SJCRH30 (cell line): ENCODE results near the gene SDHAF1. TPM values are rescaled to one million over a fixed set of nuclear protein-coding genes. Genes with fewer than 3 reads are reported as not detected.
"Not testable (repeated sequence)": the region's sequence is repeated elsewhere in the genome, so short reads cannot be mapped to it uniquely, and the experiment has no call there.

Experiments
- DNase-seq, 2 experiments: peaks; one replicate each; pipeline ENCODE4 v3.0.0-alpha.2; 2015 to 2020
- H3K27ac ChIP-seq: fragments of 250-450 bp; sonication (Bioruptor Pico); 2 replicates; pipeline ENCODE4 v1.5.1; 2020; ENCODE audit warnings: mild to moderate bottlenecking, moderate library complexity
- H3K27me3 ChIP-seq: fragments of 250-450 bp; sonication (Bioruptor Pico); 2 replicates; pipeline ENCODE4 v1.5.1; 2020; ENCODE audit warnings: mild to moderate bottlenecking, moderate library complexity
- H3K36me3 ChIP-seq: fragments of 250-450 bp; sonication (Bioruptor Pico); 2 replicates; pipeline ENCODE4 v1.5.1; 2020; ENCODE audit warnings: mild to moderate bottlenecking, moderate library complexity
- H3K4me1 ChIP-seq: fragments of 250-450 bp; sonication (Bioruptor Pico); 2 replicates; pipeline ENCODE4 v1.5.1; 2020; ENCODE audit warnings: mild to moderate bottlenecking, moderate library complexity
- H3K4me3 ChIP-seq: fragments of 250-450 bp; sonication (Bioruptor Pico); 2 replicates; pipeline ENCODE4 v1.5.1; 2020; ENCODE audit warnings: mild to moderate bottlenecking, moderate library complexity
- H3K9me3 ChIP-seq: fragments of 250-450 bp; sonication (Bioruptor Pico); replicated peaks from 2 replicates; pipeline ENCODE4 v1.5.1; 2020; ENCODE audit warnings: mild to moderate bottlenecking, moderate library complexity
- total RNA-seq: library from RNA; depleted of rRNA; stranded (reverse); fragments of >200 nt; shearing (Covaris generic); gene quantifications from 2 replicates; pipeline ENCODE4 v1.2.3, GENCODE V29; 2014; rRNA removed

Gene SDHAF1, protein sequence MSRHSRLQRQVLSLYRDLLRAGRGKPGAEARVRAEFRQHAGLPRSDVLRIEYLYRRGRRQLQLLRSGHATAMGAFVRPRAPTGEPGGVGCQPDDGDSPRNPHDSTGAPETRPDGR
- total RNA-seq: 21.6 and 27.9 TPM in 2 replicates

DNA sequence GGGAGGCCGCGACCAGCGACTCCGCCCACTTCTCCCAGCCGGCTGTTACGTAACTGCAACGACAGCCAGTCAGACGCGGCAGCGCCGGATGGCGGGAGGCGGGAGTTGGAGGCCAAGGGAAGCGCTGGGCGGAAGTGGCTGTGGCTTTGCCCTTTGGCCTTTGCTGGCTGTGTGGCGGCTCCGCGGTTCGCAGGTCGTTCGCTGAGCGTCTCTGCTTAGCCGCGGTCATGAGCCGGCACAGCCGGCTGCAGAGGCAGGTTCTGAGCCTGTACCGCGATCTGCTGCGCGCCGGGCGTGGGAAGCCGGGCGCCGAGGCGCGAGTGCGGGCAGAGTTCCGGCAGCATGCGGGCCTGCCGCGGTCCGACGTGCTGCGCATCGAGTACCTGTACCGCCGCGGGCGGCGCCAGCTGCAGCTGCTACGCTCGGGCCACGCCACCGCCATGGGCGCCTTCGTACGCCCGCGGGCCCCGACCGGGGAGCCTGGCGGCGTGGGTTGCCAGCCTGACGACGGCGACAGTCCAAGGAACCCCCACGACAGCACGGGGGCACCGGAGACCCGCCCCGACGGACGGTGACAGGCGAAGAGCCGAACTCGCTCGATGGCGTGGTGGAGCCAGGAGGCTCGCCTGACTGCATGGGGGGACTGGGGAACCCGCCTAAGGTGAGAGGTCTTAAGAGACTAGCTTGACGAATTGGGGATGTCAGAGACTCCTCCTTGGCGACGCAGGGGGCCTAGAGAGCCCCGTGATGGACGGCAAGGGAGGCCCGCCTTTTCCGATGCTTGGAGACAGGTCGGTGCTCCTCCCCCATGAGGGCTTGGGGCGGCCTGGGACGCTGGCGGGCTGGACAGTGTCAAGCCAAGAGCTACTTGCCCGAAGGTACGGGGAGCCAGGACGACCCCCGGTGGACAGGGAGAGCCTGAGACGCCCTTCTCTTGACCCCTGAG lies at the start of gene SDHAF1:
SDHAF1 (plus strand) TSS at position 141 of the 946 bp plus-strand sequence; CDS start at position 228, 87 bp downstream.
- Histone ChIP-seq H3K9me3 (no peaks in the 10 kb centered on the region), H3K36me3 (peaks cover 5% of the 10 kb centered on the region; the same call in 1 of the 2 replicates), H3K27me3 (no peaks in the 10 kb centered on the region), H3K4me3 (peak within 1 kb of the TSS; percentile 80), H3K4me1 (peaks cover 3% of the 10 kb centered on the region; the same call in 1 of the 2 replicates), H3K27ac (peak within 1 kb of the TSS; percentile 58)
- DNase-seq: peak; percentile 95 to 96

DNA sequence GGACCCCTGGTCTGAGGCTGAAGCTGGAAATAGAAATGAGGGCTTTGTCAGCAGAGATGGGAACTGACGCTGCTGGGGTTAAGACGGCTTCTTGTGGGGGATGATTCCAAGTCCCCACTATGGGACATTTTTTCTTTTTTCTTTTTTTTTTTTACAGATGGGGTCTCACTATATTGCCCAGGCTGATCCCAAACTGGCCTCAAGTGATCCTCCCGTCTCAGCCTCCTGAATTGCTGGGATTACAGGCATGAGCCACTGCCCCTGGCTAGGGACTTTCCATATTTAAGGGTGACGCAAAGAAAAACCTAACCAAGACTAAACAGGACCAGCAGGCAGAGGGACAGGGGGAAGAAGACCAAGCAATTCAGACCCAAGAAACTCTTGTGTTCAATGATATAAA lies 48.8 kb upstream of the SDHAF1 start:
- no peaks in the 10 kb centered on the region for H3K36me3 ChIP-seq
- DNase-seq: no peak
- H3K27ac ChIP-seq: no peak overlapping the region
- no peaks in the 10 kb centered on the region for H3K27me3 ChIP-seq
- H3K4me3 ChIP-seq: no peak overlapping the region
- H3K9me3 ChIP-seq: no peaks in the 10 kb centered on the region
- H3K4me1 ChIP-seq: no peaks in the 10 kb centered on the region

DNA sequence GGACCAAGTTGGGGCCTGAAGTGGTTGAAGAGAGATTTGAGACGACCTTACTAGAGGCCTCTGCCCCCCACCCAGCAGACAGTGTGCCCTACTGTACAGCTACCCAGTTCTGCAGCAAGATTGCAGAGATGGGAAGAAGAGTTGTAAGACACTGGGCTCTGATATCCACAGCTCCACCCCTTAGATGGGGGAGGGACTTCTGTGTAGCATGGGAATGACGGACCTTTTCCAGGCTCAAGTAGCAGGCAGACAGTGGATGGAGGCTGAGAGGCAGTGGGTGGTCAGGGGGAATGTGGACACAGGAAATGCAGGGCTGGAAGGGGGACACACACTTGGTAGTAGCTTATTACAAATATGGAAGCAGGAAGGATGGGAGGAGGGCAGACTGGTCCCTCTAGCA lies 45.9 kb upstream of the SDHAF1 start:
- Histone ChIP-seq H3K4me3 (no peak overlapping the region), H3K4me1 (no peaks in the 10 kb centered on the region), H3K36me3 (no peaks in the 10 kb centered on the region), H3K27me3 (no peaks in the 10 kb centered on the region), H3K27ac (no peak overlapping the region), H3K9me3 (no peaks in the 10 kb centered on the region)
- peak in 1 of 2 experiments; percentile 29 for DNase-seq

DNA sequence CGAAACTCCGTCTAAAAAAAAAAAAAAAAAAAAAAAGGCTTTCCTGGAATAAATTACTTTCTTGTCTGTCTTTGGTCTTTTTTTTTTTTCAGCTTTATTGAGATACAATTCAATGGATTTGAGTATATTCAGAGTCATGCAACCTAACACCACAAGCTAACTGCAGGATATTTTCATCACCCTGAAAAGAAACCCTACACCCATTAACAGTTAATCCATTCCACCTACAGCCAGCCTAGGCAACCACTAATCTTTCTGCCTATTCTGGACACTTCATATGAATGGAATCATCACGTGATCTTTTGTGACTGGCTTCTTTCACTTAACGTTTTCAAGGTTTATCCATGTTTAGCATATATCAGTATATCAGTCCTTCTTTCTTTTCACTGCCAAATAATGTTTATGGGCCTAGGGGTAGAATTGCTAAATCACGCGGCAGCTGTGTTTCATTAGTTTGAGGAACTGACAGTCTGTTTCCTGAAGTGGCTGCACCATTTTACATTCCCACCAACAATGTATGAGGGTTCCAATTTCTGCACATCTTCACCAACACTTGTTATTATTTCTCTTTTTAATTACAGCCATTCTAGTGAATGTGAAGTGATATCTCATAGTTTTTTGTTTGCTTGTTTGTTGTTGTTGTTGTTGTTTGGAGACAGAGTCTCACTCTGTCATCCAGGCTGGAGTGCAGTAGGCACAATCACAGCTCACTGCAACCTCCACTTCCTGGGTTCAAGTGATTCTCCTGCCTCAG lies 38.9 kb upstream of the SDHAF1 start:
- H3K36me3 ChIP-seq: no peaks in the 10 kb centered on the region
- DNase-seq: no peak
- H3K27me3 ChIP-seq: no peaks in the 10 kb centered on the region
- no peak overlapping the region for H3K27ac ChIP-seq
- H3K4me3 ChIP-seq: no peak overlapping the region
- H3K9me3 ChIP-seq: no peaks in the 10 kb centered on the region; the same call in 1 of the 2 replicates
- no peaks in the 10 kb centered on the region for H3K4me1 ChIP-seq

DNA sequence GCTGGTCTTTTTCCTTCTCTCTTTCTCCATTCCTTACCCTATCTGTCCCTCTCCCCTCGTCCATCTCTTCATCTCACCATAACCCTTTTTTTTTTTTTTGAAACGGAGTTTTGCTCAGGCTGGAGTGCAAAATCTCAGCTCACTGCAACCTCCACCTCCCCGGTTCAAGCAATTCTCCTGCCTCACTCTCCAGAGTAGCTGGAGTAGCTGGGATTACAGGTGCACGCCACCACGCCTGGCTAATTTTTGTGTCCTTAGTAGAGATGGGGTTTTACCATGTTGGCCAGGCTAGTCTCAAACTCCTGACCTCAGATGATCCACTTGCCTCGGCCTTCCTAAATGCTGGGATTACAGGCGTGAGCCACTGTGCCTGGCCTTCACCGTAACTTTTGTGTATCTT lies 37.6 kb upstream of the SDHAF1 start:
- H3K4me1 ChIP-seq, DNase-seq, H3K36me3 ChIP-seq, H3K27me3 ChIP-seq, H3K4me3 ChIP-seq, H3K27ac ChIP-seq, H3K9me3 ChIP-seq: not testable (repeated sequence)

DNA sequence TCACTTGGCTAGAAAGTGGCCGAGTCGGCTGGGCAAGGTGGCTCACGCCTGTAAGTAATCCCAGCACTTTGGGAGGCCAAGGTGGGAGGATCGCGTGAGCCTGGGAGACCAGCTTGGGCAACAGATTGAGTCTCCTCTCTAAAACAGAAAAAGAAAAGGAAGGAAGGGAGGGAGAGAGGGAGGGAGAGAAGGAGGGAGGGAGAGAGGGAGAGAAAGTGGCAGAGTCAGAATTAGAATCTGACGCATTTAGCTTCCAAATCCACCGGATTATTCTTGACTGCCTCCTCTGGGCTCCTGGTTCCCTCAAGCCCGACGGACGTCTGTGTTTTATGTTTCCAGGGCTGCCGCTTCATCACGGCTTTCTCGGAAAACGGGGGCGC lies 36.3 kb upstream of the SDHAF1 start:
- DNase-seq: no peak
- no peak overlapping the region for H3K4me3 ChIP-seq
- no peaks in the 10 kb centered on the region for H3K36me3 ChIP-seq
- no peak overlapping the region for H3K27ac ChIP-seq
- H3K27me3 ChIP-seq: no peaks in the 10 kb centered on the region
- H3K4me1 ChIP-seq: no peaks in the 10 kb centered on the region
- H3K9me3 ChIP-seq: no peaks in the 10 kb centered on the region; the same call in 1 of the 2 replicates

DNA sequence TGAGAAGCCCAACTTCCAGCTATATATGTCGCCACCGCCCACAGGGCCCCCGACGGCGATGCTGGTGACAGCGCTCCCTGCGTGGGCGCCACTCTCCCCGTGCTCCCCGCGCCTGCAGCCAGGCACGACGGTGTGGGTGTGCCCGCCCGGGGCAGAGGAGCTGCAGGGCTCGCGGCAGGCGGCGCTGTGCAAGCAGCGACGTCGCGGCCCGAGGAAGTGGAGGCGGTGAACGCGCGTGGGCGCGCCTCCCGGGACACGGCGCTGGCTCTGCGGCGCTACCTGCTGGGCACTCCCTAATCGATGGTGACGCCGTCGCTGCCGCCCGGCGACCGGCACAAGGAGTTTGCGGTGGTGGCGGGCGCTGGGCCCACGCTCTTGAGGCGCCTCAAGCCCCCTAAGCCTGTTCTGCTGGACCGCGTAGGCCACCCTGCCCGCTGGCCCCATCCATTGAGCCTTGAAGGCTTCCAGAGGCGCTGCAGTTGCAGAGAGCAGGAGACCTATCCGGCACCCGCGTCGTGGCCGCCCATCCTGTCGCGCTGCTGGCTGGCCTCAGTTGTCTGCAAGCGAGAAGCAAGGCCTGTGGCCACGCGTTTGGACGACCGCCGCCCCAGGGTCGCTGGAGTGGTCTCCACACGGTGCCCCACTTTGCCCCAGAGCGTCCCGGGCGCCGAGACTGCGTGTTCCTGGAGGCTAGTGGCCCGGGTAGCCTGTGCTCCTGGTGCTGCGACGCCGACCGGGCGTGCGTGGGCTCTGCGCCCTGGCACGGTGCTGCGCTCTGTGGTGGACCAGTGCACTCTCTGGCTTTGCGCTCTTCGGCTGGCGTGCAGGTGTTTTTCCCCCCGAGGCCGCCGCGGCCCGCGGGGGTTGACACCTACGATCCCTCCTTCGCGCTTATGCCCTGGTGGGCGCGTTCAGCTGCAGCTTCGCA lies 35.7 kb upstream of the SDHAF1 start:
- Histone ChIP-seq H3K4me3 (no peak overlapping the region), H3K4me1 (no peaks in the 10 kb centered on the region), H3K9me3 (no peaks in the 10 kb centered on the region; the same call in 1 of the 2 replicates), H3K27ac (no peak overlapping the region), H3K27me3 (no peaks in the 10 kb centered on the region), H3K36me3 (no peaks in the 10 kb centered on the region)
- DNase-seq: no peak

DNA sequence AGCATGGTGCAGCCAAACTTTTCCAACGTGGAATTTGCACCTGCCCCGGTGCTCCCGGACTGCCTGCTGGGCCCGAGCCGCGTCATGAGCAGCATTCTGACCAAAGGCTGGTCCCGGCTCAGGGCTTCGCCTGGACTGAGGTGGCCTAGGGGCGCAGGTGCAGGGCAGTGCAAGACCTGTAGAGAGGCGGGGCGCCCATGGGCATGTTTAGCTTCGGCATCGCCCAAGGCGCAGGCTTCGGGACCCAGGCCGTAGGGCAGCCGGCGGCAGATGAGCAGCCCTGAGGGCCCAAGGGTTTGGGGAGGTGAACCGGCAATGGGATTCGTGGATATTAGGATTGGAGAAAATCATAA lies 35.0 kb upstream of the SDHAF1 start:
- DNase-seq: no peak
- H3K27me3 ChIP-seq: no peaks in the 10 kb centered on the region
- no peaks in the 10 kb centered on the region for H3K36me3 ChIP-seq
- no peak overlapping the region for H3K27ac ChIP-seq
- no peaks in the 10 kb centered on the region; the same call in 1 of the 2 replicates for H3K9me3 ChIP-seq
- H3K4me3 ChIP-seq: no peak overlapping the region
- no peaks in the 10 kb centered on the region for H3K4me1 ChIP-seq

- Histone ChIP-seq H3K4me3 (no peak overlapping the region), H3K9me3 (no peaks in the 10 kb centered on the region; the same call in 1 of the 2 replicates), H3K27ac (no peak overlapping the region), H3K27me3 (no peaks in the 10 kb centered on the region), H3K36me3 (no peaks in the 10 kb centered on the region), H3K4me1 (no peaks in the 10 kb centered on the region)
- DNase-seq: no peak
Measured at GRCh38 chr19:35960432-35960972, 34.5 kb upstream of the SDHAF1 start.

- H3K4me3 ChIP-seq: no peak overlapping the region
- no peaks in the 10 kb centered on the region for H3K36me3 ChIP-seq
- peak; percentile 66 to 75 for DNase-seq
- no peaks in the 10 kb centered on the region for H3K9me3 ChIP-seq
- no peaks in the 10 kb centered on the region for H3K4me1 ChIP-seq
- H3K27ac ChIP-seq: no peak overlapping the region
- no peaks in the 10 kb centered on the region for H3K27me3 ChIP-seq
Measured at GRCh38 chr19:35963514-35963913, 31.5 kb upstream of the SDHAF1 start.

GRCh38 chr19:35966771-35967170 lies 28.2 kb upstream of the SDHAF1 start:
- H3K27ac ChIP-seq: no peak overlapping the region

DNA sequence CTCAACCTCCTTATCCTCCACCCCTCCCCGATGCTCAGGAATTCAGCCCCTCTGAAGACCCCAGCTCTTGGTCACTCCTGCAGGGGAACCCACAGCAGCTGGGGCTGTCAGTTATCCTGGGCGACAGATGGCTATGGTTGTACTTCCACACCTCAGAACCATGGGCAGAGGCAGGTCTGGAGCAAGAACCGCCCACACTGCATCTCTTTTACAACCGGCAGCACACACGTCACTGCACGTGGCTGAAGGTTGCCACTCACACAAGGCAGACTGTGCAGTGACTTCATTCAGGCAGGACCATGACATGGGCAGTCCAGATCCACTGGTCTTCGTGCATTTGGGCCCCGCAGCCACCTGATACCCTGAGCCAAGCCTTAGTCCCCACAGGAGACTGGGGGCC lies 21.5 kb upstream of the SDHAF1 start:
- peaks cover 6% of the 10 kb centered on the region; the same call in 1 of the 2 replicates for H3K4me1 ChIP-seq
- no peaks in the 10 kb centered on the region for H3K9me3 ChIP-seq
- H3K4me3 ChIP-seq: no peak overlapping the region
- no peak overlapping the region for H3K27ac ChIP-seq
- DNase-seq: peak; percentile 66 to 69
- no peaks in the 10 kb centered on the region for H3K36me3 ChIP-seq
- no peaks in the 10 kb centered on the region for H3K27me3 ChIP-seq

More at GRCh38 chr19:35966771-35967170, 28.2 kb upstream of the SDHAF1 start:
- H3K27me3 ChIP-seq: no peaks in the 10 kb centered on the region
- no peaks in the 10 kb centered on the region for H3K36me3 ChIP-seq
- H3K4me3 ChIP-seq: no peak overlapping the region
- no peaks in the 10 kb centered on the region for H3K4me1 ChIP-seq
- no peaks in the 10 kb centered on the region for H3K9me3 ChIP-seq
- no peak for DNase-seq

GRCh38 chr19:35975608-35976214 lies 19.3 kb upstream of the SDHAF1 start:
- Histone ChIP-seq H3K27ac (no peak overlapping the region), H3K36me3 (no peaks in the 10 kb centered on the region), H3K27me3 (no peaks in the 10 kb centered on the region), H3K4me1 (peaks cover 6% of the 10 kb centered on the region; the same call in 1 of the 2 replicates), H3K4me3 (no peak overlapping the region), H3K9me3 (no peaks in the 10 kb centered on the region)
- peak; percentile 38 to 65 for DNase-seq
